VCaP (cell line): ENCODE results near the gene IRF9.

Source experiments
- H3K27ac ChIP-seq: fragments of 450-650 bp; 2 replicates; pipeline ENCODE4 v1.5.1; 2017
- TF ChIP-seq, protein P1 (sequence below): fragments of 450-650 bp; conservative IDR thresholded peaks from 2 replicates; pipeline ENCODE4 v1.5.1; 2017; ENCODE audit warnings: mild to moderate bottlenecking, moderate library complexity

IRF9 gene

DNA sequence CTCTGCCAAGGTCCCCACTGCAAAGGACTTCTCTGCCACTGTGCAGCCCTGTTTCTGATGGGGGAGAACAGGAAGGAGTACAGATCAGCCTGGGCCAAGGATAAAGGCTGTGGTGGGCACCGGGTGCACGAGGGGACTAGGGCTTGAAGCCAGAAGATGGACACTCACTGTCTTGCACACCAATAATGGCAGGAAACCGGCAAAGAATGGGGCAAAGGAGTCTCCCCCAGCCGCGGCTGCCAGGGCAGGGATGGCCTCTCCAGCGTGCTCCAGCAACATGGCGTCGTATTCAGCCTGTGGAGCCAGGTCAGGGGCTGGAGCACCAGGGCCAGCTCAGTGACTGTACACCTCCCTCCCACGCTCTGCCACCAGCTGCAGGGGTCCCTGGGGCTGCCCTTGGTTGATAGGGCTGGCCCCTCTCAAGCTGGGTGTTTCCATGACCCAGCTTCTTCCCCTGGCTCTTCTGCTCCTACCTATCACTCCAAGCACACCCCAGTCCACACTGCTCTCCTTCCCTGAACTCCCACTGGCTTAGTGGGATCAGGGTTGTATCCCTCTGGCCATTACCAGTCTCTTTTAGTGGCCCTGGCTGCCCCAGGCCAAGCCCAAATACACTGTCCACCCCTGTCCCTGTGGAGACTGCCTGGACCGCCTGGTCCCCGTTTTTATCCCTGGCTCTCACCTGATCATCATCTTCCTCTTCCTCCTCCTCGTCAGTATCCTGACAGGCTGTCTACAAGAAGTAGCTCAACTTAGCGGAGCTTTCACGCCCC lies 21.2 kb downstream of the IRF9 start:
- H3K27ac ChIP-seq = no peak overlapping the region
- TF ChIP-seq, protein P1, sequence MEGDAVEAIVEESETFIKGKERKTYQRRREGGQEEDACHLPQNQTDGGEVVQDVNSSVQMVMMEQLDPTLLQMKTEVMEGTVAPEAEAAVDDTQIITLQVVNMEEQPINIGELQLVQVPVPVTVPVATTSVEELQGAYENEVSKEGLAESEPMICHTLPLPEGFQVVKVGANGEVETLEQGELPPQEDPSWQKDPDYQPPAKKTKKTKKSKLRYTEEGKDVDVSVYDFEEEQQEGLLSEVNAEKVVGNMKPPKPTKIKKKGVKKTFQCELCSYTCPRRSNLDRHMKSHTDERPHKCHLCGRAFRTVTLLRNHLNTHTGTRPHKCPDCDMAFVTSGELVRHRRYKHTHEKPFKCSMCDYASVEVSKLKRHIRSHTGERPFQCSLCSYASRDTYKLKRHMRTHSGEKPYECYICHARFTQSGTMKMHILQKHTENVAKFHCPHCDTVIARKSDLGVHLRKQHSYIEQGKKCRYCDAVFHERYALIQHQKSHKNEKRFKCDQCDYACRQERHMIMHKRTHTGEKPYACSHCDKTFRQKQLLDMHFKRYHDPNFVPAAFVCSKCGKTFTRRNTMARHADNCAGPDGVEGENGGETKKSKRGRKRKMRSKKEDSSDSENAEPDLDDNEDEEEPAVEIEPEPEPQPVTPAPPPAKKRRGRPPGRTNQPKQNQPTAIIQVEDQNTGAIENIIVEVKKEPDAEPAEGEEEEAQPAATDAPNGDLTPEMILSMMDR = no peak

DNA sequence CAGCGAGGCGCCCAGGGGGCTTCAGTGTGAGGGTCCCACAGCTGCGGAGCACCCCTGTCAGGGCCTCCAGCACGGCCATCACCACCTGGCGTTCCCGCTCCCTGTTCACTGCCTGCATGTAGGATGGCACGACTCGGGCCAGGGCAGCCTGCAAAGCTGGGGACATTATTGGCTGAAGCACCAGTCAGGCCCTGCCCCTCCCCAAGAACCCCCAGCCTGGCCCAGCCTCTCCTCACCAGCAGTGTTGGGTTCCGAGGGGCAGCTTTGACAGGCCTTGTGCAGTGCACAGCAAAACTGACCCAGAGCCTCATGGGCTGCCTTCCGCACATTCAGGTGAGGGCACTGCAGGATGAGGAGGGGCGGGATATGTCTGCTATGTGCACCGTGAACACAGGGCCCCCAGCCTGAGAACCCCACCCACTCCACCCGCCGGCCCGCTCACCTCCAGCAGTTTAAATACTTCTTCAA lies 22.0 kb downstream of the IRF9 start:
- no peak overlapping the region for H3K27ac ChIP-seq
- TF ChIP-seq, protein P1 = no peak

DNA sequence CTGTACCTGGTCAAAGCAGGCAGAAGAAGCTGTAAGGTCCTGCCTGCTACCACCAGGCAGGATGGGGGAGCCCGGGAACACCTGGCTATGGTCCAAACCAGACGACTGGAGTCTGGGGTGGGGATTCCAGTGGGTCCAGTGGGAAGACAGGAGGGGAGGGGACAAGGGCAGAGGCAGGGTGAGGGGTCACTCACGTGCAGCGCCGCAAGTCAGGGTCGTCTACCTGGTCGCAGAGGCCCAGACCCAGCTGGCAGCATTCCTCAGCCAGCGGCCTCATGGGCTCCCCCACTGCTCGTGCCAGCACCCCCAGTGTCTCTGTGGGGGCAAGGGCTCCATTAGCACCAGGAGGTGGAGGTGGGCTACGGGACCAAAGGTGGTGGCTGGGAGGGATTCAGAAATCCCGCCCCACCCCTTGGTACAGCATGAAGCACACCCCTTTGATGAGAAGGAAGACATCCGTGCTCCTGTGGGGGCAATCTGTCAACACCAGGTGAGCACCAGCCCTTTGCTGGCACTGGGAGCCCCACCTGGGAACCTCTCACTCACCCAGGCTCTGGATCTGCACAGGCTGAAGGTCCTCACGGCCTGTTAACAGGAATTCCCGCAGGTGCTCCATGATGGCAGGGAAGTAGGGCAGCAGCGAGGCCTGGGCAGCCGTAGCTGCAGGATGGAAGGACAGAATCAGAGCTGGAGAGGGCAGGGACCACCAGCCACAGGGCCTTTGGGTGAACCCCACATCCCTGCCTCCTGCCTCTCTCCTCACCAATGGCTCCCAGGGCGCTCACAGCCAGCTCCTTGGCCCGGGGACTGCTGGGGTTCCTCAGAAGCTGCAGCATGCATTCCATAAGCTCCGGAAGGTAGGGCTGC lies 23.3 kb downstream of the IRF9 start:
- TF ChIP-seq, protein P1 = no peak
- H3K27ac ChIP-seq = no peak overlapping the region

DNA sequence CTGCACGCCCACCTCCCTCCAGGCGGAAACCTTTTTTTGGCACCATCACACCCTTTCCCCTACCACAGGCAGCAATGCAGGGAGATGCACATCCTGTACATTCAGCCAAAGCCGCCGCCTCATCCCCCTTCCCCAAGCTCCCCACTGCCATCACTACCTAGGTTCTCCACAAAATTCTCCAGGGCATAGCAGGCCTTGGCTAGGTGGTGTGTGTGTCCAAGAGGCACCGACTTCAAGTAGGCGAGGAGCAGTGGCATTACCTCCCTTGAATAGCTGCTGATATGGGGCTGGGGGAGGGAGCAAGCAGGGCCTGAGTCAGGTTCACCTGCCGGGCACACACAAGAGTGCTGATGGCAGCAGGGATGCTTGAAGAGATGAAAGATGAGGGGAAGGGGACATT lies 24.0 kb downstream of the IRF9 start:
- H3K27ac ChIP-seq = no peak overlapping the region
- TF ChIP-seq, protein P1 = no peak

DNA sequence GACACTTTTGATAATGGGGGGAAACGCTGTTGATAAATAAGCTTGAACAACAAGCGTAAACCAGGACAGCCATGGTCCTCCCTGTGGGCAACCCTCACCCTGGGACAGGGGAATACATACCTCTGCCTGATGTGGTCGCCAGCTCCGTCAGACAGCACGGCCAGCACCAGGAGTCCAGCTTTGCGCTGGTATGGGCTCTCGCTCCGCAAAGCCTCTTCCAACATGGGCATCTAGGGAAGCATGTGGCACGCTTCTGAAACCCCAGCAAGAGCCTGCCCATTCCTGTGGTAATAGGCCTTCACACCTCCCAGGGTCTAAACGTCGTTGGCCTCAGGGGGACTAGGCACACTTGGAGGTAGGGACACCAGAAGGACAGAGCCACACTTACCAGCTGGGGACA lies 24.7 kb downstream of the IRF9 start:
- no peak overlapping the region for H3K27ac ChIP-seq
- TF ChIP-seq, protein P1 = no peak

DNA sequence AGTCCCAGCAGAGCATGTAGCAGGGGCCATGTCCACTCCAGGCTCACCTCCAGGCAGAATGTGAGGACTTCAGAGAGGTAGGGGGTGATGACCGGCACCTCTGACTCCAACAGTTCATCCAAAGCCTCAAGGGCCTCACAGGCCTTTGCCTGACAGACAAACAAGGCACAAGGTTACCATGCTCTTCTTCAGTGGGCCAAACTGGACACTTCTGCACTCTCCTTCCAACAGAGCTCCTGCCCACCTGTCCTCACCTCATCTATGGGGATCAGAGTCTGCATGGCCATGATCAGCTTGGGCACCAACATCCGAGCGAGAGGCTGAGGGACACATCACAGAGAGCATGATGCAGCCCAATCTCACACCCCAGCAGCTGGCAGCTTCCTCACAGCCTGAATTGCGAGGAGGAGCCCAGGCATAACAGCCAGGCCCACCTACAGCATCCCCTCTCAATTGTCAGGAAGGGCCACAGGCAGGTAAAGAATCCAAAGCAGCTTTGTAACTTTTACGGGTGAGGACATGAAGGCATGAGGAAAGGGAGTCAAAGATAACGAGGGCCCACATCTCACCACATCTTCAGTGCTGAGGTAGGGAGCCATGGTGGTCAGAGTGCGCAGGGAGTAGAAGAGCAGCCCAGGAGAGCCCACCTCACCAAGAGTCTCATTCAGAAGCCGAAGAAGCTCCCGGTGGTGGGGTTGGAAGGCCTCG lies 25.9 kb downstream of the IRF9 start:
- TF ChIP-seq, protein P1 = no peak
- peak overlapping the region; percentile 90 for H3K27ac ChIP-seq

DNA sequence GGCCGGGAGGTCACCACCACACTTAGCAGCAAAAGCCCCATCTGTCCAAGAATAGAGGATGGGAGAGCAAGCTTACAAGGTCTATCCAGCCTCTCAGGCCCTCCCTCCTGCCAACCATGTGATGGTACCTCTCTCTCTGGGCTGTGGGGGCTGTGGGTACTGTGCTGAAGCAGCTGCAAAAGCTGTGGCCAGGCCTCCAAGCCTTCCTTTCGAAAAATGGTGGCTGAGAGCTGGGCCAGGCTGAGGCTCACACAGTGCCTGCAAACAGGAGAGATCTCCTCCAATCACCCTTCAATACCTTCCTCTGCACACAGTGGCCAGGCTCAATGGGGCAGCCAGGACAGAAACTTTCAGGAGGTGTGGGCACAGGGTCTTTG lies 26.5 kb downstream of the IRF9 start:
- TF ChIP-seq, protein P1 = no peak
- H3K27ac ChIP-seq = peak overlapping the region; percentile 90
